H1 (cell line): ENCODE results near the gene PLOD1. TPM values are rescaled to one million over a fixed set of nuclear protein-coding genes. Genes with fewer than 3 reads are reported as not detected.

Source experiments
- BRCA1 ChIP-seq: IDR thresholded peaks from 2 replicates; pipeline ENCODE4 v1.6.1; 2012; ENCODE audit warnings: low read depth, low read length, improper control_type of control experiment
- CHD7 ChIP-seq: fragments of 300-600 bp; sonication (generic); IDR thresholded peaks from 2 replicates; pipeline ENCODE4 v1.7.1; 2012; ENCODE audit warnings: low read length, moderate library complexity, mild to moderate bottlenecking, inconsistent platforms; ENCODE audit not compliant: insufficient replicate concordance
- CTCF ChIP-seq, 3 experiments: IDR thresholded peaks; 1 replicate in 2 of 3; 2 replicates in 1 of 3; pipeline versions ENCODE4 v1.5.1 to v1.6.1; 2011; ENCODE audit warnings: low read length in 3 of 3, mild to moderate bottlenecking in 3 of 3, inconsistent platforms in 2 of 3, low read depth in 1 of 3, moderate library complexity in 1 of 3; ENCODE audit not compliant: insufficient read depth in 1 of 3; ENCODE audit errors: control extremely low read depth in 1 of 3
- EGR1 ChIP-seq: IDR thresholded peaks from 2 replicates; pipeline ENCODE4 v1.6.1; 2011; ENCODE audit warnings: low read depth, low read length, borderline replicate concordance
- PHF8 ChIP-seq: fragments of 200-600 bp; sonication (generic); conservative IDR thresholded peaks from 2 replicates; pipeline ENCODE4 v1.7.1; 2012; ENCODE audit warnings: low read depth, mild to moderate bottlenecking, inconsistent platforms, low read length, moderate library complexity
- RAD21 ChIP-seq, 2 experiments: IDR thresholded peaks in 1 of 2; conservative IDR thresholded peaks in 1 of 2; 2 replicates each; pipeline ENCODE4 v1.6.1; 2011; ENCODE audit warnings: low read depth in 2 of 2, low read length in 2 of 2, improper control_type of control experiment in 1 of 2, inconsistent platforms in 1 of 2, mild to moderate bottlenecking in 1 of 2, moderate library complexity in 1 of 2
- SIX5 ChIP-seq: IDR thresholded peaks from 2 replicates; pipeline ENCODE4 v1.6.1; 2011; ENCODE audit warnings: mild to moderate bottlenecking, low read depth, low read length
- TEAD4 ChIP-seq: IDR thresholded peaks from 2 replicates; pipeline ENCODE4 v1.6.1; 2012; ENCODE audit warnings: low read depth, low read length, inconsistent platforms, mixed read lengths
- ZNF274 ChIP-seq: IDR thresholded peaks from 2 replicates; pipeline ENCODE4 v1.7.0; 2012; ENCODE audit warnings: low read length, borderline replicate concordance; ENCODE audit errors: extremely low read depth
- polyA plus RNA-seq, 7 experiments: library from polyadenylated mRNA; depleted of rRNA in 3 of 7; stranded (reverse) in 5 of 7; unstranded in 2 of 7; fragments of >200 nt in 5 of 7; fragments of 200-250 nt in 2 of 7; gene quantifications; 1 replicate in 5 of 7; 2 replicates in 1 of 7; 4 replicates in 1 of 7; pipeline versions ENCODE4 v1.2.1 to v1.2.3, GENCODE V29; 2011 to 2013; ENCODE audit warnings: missing spikeins in 2 of 7, mixed read lengths in 2 of 7
- total RNA-seq: library from RNA; stranded (reverse); fragmentation: NEBNext Ultra II Directional; extraction: Animal tissue kit (Norgen Biotek cat#: 25700); gene quantifications from 2 replicates; pipeline ENCODE4 v1.2.1, GENCODE V29; 2021

Gene PLOD1
- total and polyA plus RNA-seq, 2 of the 8 experiments (the other 6 are each of a cell fraction or from before 2014, with no cell fraction given), result 44.9 to 51.8 TPM

- TF ChIP-seq CHD7, result no peak
- TF ChIP-seq RAD21 (IDR thresholded peaks at IDR 0.05 in 1 of 2, conservative IDR thresholded peaks at IDR 0.05 in 1 of 2; ENCODE audit: low read depth in 2 of 2, low read length in 2 of 2), result no peak
- no peak for TF ChIP-seq TEAD4
- no peak for TF ChIP-seq PHF8
- TF ChIP-seq BRCA1, result no peak
- no peak for TF ChIP-seq SIX5
- no peak for TF ChIP-seq CTCF (IDR thresholded peaks at IDR 0.05; ENCODE audit: control extremely low read depth in 1 of 3, insufficient read depth in 1 of 3, low read depth in 1 of 3, low read length in 3 of 3)
- TF ChIP-seq ZNF274, result no peak
- TF ChIP-seq EGR1, result no peak
These were observed 22.5 kb upstream of the PLOD1 start (continued) for GRCh38 chr1:11912000-11912399.
